RWPE2 (cell line): ENCODE measurements around the gene DNAJC17.
A peak's percentile ranks its signal among the peaks of the same experiment; 100 is the strongest.

Experiments
- ATAC-seq: fragments of 200-7000 bp; cut with Tn5 transposase; 3 replicates; pipeline ENCODE4 v1.9.1; 2021; ENCODE audit warnings: low read depth
- DNase-seq: peaks from one replicate; pipeline ENCODE4 v3.0.0-alpha.2; 2020; ENCODE audit warnings: low spot score
- H3K27ac ChIP-seq: fragments of 450-650 bp; 2 replicates; pipeline ENCODE4 v1.5.1; 2017; ENCODE audit warnings: mild to moderate bottlenecking; ENCODE audit not compliant: poor library complexity, severe bottlenecking
- H3K27me3 ChIP-seq: fragments of 250-450 bp; sonication (Bioruptor Pico); 2 replicates; pipeline ENCODE4 v1.5.1; 2021; ENCODE audit warnings: mild to moderate bottlenecking, moderate library complexity; ENCODE audit not compliant: insufficient read depth, poor library complexity, severe bottlenecking
- H3K36me3 ChIP-seq: fragments of 250-450 bp; sonication (Bioruptor Pico); 2 replicates; pipeline ENCODE4 v1.5.1; 2020; ENCODE audit warnings: low read depth, mild to moderate bottlenecking, moderate library complexity
- H3K4me1 ChIP-seq: fragments of 250-450 bp; sonication (Bioruptor Pico); 2 replicates; pipeline ENCODE4 v1.5.1; 2021; ENCODE audit warnings: mild to moderate bottlenecking, moderate library complexity; ENCODE audit not compliant: insufficient read depth, poor library complexity, severe bottlenecking
- H3K4me3 ChIP-seq: fragments of 250-450 bp; sonication (Bioruptor Pico); 2 replicates; pipeline ENCODE4 v1.5.1; 2021; ENCODE audit warnings: mild to moderate bottlenecking, moderate library complexity; ENCODE audit not compliant: severe bottlenecking
- H3K9me3 ChIP-seq: fragments of 250-450 bp; sonication (Bioruptor Pico); 2 replicates; pipeline ENCODE4 v1.5.1; 2021; ENCODE audit warnings: mild to moderate bottlenecking, moderate library complexity; ENCODE audit not compliant: severe bottlenecking
- CTCF ChIP-seq: fragments of 450-650 bp; IDR thresholded peaks from one replicate; pipeline ENCODE4 v1.5.1; 2017; ENCODE audit warnings: mild to moderate bottlenecking, moderate library complexity; ENCODE audit not compliant: poor library complexity, severe bottlenecking

DNAJC17 gene

DNA sequence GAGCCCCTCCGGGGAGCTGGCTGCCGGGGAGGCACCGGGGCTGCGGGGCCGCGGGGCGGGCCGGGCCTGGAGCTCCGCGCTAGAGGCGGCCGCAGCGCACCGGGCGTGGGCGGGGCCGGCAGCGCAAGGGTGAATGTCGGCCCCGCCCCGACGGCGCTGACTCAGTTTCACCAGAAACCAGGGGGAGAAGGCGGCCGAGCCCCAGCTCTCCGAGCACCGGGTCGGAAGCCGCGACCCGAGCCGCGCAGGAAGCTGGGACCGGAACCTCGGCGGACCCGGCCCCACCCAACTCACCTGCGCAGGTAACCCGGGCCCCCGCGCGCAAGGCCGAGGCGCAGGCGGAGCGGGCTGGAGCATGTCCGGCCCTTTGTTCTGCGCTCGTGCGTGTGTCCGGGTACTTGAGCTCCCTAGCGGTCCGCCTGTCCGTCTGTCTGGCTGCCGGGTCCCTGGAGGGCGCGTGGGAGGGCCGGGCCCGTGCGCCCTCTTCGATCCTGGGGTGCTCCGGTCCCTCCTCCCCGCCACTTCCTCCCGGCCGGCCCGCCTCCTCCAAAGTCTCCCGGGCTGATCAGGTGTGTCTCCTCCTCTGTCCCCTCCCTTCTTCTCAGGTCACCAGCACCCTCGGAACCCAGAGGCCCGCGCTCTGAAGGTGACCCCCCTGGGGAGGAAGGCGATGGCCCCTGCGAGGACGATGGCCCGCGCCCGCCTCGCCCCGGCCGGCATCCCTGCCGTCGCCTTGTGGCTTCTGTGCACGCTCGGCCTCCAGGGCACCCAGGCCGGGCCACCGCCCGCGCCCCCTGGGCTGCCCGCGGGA, 36.8 kb upstream of the DNAJC17 start, which contains the start of gene SPINT1:
TSS of gene SPINT1 (plus strand) at position 164 of the 811 bp plus-strand sequence. CDS start at position 671, 507 bp downstream.
- ATAC-seq: peak; percentile 36
- peak within 1 kb of the TSS; percentile 90 for H3K27ac ChIP-seq
- peak within 1 kb of the TSS; percentile 61 for H3K4me3 ChIP-seq
- peaks cover 35% of the 10 kb centered on the region for H3K36me3 ChIP-seq
- no peaks in the 10 kb centered on the region for H3K27me3 ChIP-seq
- H3K4me1 ChIP-seq: peaks cover 24% of the 10 kb centered on the region
- no peaks in the 10 kb centered on the region for H3K9me3 ChIP-seq
- no peak for TF ChIP-seq CTCF
- DNase-seq: peak; percentile 86

DNA sequence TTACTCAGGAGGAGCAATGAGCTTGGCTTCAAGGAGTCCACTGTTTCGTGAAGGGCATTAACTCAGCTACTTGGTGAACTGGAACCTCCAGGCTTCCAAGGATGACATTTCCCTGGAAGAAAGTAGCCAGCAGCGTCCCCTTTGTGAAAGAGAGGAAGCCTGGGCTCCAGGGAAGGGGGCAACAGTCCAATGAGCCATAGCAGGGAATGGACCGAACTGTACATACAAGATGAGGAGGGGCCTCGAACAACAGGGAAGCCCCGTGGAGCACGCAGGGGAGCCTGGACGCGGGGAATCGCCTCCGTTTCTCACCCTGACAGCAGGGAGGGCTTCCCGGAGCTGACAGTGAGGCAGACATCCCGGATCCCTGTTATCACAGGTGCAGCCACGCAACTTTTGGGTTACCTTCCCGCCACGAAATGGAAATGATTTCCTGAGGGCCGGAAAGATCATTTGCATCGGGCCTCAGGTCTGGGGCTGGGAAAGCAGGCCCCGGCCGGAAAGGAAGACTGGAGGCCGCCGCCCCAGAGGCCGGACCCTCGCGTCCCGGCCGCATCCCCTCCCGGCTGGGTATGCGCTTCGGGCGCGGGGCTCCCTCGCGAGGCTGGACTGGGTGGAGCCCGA, 36.1 kb upstream of the DNAJC17 start:
- Histone ChIP-seq H3K27ac (peak overlapping the region; percentile 90), H3K4me3 (peak overlapping the region; percentile 61), H3K27me3 (no peaks in the 10 kb centered on the region), H3K9me3 (no peaks in the 10 kb centered on the region), H3K36me3 (peaks cover 28% of the 10 kb centered on the region), H3K4me1 (peaks cover 24% of the 10 kb centered on the region)
- no peak for TF ChIP-seq CTCF
- ATAC-seq (no peak), DNase-seq (no peak)

GRCh38 chr15:40841741-40842140, 34.5 kb upstream of the DNAJC17 start:
- no peak overlapping the region for H3K4me3 ChIP-seq
- peaks cover 7% of the 10 kb centered on the region for H3K4me1 ChIP-seq
- H3K9me3 ChIP-seq: no peaks in the 10 kb centered on the region
- no peak overlapping the region for H3K27ac ChIP-seq
- H3K36me3 ChIP-seq: peaks cover 12% of the 10 kb centered on the region
- no peaks in the 10 kb centered on the region for H3K27me3 ChIP-seq
- DNase-seq (no peak), ATAC-seq (no peak)
- no peak for TF ChIP-seq CTCF

DNA sequence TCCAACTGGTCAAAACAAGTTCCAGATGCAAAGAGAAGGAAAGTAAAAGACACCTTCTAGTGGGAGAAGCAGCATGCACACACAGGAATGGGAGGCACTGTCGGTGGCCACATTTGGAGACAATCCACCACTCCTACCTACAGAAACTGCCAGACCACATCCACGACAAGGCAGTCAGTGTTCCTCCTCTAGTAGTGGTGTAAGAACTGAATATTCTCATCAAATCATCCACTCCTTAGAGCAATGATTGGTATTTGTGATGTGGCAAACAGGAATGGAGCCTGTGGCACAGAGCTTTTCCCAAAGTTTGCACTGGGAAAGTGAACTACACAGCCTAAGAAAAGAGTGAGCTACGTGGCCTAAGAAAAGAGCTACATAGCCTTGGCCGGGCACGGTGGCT, 31.5 kb upstream of the DNAJC17 start:
- no peak for ATAC-seq

More for the DNA sequence above, 31.5 kb upstream of the DNAJC17 start:
- H3K27me3 ChIP-seq: no peaks in the 10 kb centered on the region
- peaks cover 20% of the 10 kb centered on the region for H3K4me1 ChIP-seq
- no peak overlapping the region for H3K27ac ChIP-seq
- H3K4me3 ChIP-seq: no peak overlapping the region
- H3K36me3 ChIP-seq: no peaks in the 10 kb centered on the region
- DNase-seq: no peak
- no peaks in the 10 kb centered on the region for H3K9me3 ChIP-seq
- TF ChIP-seq CTCF: no peak
